Retinal pigment epithelial cell (primary cell): ENCODE data around the gene MORC4.

Experiments
- DNase-seq: peaks from one replicate; pipeline ENCODE4 v3.0.0-alpha.2; 2010; ENCODE audit warnings: low read depth
- H3K4me3 ChIP-seq: 2 replicates; pipeline ENCODE4 v1.5.1; 2011; ENCODE audit warnings: mild to moderate bottlenecking, low read length, control low read depth, moderate library complexity
- CTCF ChIP-seq: conservative IDR thresholded peaks from 2 replicates; pipeline ENCODE4 v1.5.1; 2011; ENCODE audit warnings: low read depth, low read length, control low read depth, inconsistent platforms

The MORC4 gene

DNA sequence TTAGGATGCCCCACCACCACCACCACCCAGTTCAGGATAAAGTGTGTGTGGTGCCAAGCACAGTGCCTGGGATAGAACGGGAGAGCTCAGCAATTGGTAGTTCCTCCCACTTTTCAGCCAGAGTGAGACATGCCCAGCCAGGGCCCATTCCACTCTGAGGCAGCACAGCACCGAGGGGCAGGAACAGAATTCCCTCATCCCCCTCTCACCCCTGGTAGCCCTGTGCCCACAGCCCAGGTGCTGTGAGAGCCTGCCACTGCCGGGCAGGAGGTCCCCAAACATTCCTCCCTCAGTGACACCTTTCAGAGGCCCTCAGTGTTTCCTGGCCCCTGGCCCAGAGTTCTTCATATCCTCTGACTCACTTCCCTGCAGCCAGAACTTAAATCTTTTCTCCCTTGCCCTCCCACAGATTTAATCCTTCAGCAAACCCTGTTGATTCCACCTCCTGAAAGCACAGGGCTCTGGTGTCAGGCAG, 105.0 kb downstream of the MORC4 start:
- no peak overlapping the region for H3K4me3 ChIP-seq
- peak; percentile 71 for DNase-seq
- TF ChIP-seq CTCF: no peak

DNA sequence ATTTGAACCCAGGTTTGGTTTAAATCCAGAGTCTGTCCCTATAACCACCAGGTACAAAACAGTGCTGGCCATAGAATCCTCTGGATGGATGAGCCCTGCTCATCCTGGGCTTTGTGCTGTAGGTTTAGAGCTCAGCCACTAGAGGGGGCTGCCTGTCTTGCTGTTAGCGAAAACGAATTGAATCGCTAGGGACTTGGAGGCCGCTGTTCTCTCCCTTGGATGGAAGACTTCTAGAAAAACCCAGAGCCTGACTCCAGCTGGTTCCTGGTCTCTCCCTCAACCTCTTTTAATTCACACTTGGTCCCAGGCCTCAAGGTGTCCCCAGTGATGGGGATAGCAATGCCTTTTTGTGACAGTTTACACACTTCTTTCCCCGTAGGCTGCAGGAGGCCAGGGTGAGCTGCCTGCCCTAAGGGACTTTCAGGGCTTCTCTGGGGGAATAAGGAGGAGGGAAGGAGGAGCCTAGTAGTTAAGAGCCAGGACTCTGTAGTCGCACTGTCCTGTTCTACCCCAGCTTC, 105.6 kb downstream of the MORC4 start:
- no peak for DNase-seq
- H3K4me3 ChIP-seq: no peak overlapping the region
- TF ChIP-seq CTCF: peak; percentile 92

- no peak for TF ChIP-seq CTCF
- H3K4me3 ChIP-seq: no peak overlapping the region
- DNase-seq: no peak
These were observed 108.1 kb downstream of the MORC4 start for GRCh38 chrX:106891762-106892460.
